Neural cell (in vitro differentiated cells): ENCODE data around the gene CXCR5.

Source experiments
- POLR2AphosphoS5 ChIP-seq: IDR thresholded peaks from 2 replicates; pipeline ENCODE4 v1.6.1; 2012
- TAF1 ChIP-seq: IDR thresholded peaks from 2 replicates; pipeline ENCODE4 v1.6.1; 2012; ENCODE audit warnings: low read depth
- TF ChIP-seq, protein P1 (sequence below): IDR thresholded peaks from 2 replicates; pipeline ENCODE4 v1.6.1; 2012; ENCODE audit warnings: borderline replicate concordance
- TF ChIP-seq, protein P2 (sequence below): fragments of 450-650 bp; IDR thresholded peaks from 2 replicates; pipeline ENCODE4 v1.5.1; 2014; ENCODE audit warnings: antibody characterized with exemption, mild to moderate bottlenecking, moderate library complexity; ENCODE audit not compliant: poor library complexity, severe bottlenecking

DNA sequence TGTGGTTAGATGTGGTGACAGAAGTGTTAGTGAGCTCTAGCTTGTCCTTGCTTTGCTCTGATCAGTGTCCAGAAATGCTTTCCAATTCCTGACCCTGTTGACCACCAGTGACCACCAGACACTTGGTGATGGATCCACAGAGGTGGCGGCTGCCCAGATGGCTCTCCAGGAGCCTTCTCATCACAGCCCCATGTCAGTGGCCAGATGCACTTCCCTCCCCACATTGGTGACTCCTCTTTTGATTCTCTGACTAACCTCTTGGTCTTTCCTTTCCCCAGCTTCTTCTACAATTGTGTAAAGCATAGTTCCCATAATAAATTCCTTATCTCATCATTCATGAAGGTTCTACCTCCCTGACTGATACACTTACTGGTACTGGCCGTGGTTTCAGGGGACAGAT lies 40.1 kb upstream of the CXCR5 start:
- TF ChIP-seq, protein P1, sequence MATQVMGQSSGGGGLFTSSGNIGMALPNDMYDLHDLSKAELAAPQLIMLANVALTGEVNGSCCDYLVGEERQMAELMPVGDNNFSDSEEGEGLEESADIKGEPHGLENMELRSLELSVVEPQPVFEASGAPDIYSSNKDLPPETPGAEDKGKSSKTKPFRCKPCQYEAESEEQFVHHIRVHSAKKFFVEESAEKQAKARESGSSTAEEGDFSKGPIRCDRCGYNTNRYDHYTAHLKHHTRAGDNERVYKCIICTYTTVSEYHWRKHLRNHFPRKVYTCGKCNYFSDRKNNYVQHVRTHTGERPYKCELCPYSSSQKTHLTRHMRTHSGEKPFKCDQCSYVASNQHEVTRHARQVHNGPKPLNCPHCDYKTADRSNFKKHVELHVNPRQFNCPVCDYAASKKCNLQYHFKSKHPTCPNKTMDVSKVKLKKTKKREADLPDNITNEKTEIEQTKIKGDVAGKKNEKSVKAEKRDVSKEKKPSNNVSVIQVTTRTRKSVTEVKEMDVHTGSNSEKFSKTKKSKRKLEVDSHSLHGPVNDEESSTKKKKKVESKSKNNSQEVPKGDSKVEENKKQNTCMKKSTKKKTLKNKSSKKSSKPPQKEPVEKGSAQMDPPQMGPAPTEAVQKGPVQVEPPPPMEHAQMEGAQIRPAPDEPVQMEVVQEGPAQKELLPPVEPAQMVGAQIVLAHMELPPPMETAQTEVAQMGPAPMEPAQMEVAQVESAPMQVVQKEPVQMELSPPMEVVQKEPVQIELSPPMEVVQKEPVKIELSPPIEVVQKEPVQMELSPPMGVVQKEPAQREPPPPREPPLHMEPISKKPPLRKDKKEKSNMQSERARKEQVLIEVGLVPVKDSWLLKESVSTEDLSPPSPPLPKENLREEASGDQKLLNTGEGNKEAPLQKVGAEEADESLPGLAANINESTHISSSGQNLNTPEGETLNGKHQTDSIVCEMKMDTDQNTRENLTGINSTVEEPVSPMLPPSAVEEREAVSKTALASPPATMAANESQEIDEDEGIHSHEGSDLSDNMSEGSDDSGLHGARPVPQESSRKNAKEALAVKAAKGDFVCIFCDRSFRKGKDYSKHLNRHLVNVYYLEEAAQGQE = no peak
- TF ChIP-seq, protein P2, sequence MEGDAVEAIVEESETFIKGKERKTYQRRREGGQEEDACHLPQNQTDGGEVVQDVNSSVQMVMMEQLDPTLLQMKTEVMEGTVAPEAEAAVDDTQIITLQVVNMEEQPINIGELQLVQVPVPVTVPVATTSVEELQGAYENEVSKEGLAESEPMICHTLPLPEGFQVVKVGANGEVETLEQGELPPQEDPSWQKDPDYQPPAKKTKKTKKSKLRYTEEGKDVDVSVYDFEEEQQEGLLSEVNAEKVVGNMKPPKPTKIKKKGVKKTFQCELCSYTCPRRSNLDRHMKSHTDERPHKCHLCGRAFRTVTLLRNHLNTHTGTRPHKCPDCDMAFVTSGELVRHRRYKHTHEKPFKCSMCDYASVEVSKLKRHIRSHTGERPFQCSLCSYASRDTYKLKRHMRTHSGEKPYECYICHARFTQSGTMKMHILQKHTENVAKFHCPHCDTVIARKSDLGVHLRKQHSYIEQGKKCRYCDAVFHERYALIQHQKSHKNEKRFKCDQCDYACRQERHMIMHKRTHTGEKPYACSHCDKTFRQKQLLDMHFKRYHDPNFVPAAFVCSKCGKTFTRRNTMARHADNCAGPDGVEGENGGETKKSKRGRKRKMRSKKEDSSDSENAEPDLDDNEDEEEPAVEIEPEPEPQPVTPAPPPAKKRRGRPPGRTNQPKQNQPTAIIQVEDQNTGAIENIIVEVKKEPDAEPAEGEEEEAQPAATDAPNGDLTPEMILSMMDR = no peak
- TF ChIP-seq POLR2AphosphoS5 (no peak), TAF1 (no peak)
